HG03432 (cell line): ENCODE results near the gene SRRM4.

Source experiments
- ATAC-seq: cut with Tn5 transposase; IDR thresholded peaks from one replicate; pipeline ENCODE4 v1.9.1; 2021; ENCODE audit warnings: mild to moderate bottlenecking, moderate library complexity; ENCODE audit not compliant: unreplicated experiment

Gene SRRM4

GRCh38 chr12:119115296-119115905, 134.1 kb downstream of the SRRM4 start:
- ATAC-seq: no peak

GRCh38 chr12:119117936-119118335, 136.6 kb downstream of the SRRM4 start:
- no peak for ATAC-seq

- no peak for ATAC-seq
These were observed 137.3 kb downstream of the SRRM4 start for GRCh38 chr12:119118625-119119024.

- no peak for ATAC-seq
These were observed 140.7 kb downstream of the SRRM4 start for GRCh38 chr12:119122047-119122446.

- no peak for ATAC-seq
These were observed 141.4 kb downstream of the SRRM4 start for GRCh38 chr12:119122751-119123150.

- no peak for ATAC-seq
These were observed 147.2 kb downstream of the SRRM4 start for GRCh38 chr12:119128527-119128926.

GRCh38 chr12:119129827-119130434, 148.6 kb downstream of the SRRM4 start:
- no peak for ATAC-seq

GRCh38 chr12:119130523-119130922, 149.2 kb downstream of the SRRM4 start:
- no peak for ATAC-seq

- ATAC-seq: no peak
These were observed 153.1 kb downstream of the SRRM4 start for GRCh38 chr12:119134284-119135072.

GRCh38 chr12:119136811-119137410, 155.6 kb downstream of the SRRM4 start:
- ATAC-seq: no peak

- no peak for ATAC-seq
These were observed 158.1 kb downstream of the SRRM4 start for GRCh38 chr12:119139448-119139847.

GRCh38 chr12:119145367-119145766, 164.0 kb downstream of the SRRM4 start:
- no peak for ATAC-seq

- ATAC-seq: no peak
These were observed 166.6 kb downstream of the SRRM4 start for GRCh38 chr12:119147847-119148448.

GRCh38 chr12:119149270-119149669, 167.9 kb downstream of the SRRM4 start:
- ATAC-seq: no peak

- no peak for ATAC-seq
These were observed 170.2 kb downstream of the SRRM4 start for GRCh38 chr12:119151445-119152026.

- no peak for ATAC-seq
These were observed 172.4 kb downstream of the SRRM4 start for GRCh38 chr12:119153477-119154434.

- no peak for ATAC-seq
These were observed 173.1 kb downstream of the SRRM4 start for GRCh38 chr12:119154435-119154818.

GRCh38 chr12:119156401-119157044, 175.2 kb downstream of the SRRM4 start:
- no peak for ATAC-seq

GRCh38 chr12:119157528-119157927, 176.2 kb downstream of the SRRM4 start:
- no peak for ATAC-seq
